Measurements from ENCODE around the gene ARFGAP3. TPM values are rescaled to one million over a fixed set of nuclear protein-coding genes. Genes with fewer than 3 reads are reported as not detected.
A peak's percentile ranks its signal among the peaks of the same experiment; 100 is the strongest.

Gene ARFGAP3
- total RNA-seq, 1 experiment from 2014 or later: 33.0 TPM

DNA sequence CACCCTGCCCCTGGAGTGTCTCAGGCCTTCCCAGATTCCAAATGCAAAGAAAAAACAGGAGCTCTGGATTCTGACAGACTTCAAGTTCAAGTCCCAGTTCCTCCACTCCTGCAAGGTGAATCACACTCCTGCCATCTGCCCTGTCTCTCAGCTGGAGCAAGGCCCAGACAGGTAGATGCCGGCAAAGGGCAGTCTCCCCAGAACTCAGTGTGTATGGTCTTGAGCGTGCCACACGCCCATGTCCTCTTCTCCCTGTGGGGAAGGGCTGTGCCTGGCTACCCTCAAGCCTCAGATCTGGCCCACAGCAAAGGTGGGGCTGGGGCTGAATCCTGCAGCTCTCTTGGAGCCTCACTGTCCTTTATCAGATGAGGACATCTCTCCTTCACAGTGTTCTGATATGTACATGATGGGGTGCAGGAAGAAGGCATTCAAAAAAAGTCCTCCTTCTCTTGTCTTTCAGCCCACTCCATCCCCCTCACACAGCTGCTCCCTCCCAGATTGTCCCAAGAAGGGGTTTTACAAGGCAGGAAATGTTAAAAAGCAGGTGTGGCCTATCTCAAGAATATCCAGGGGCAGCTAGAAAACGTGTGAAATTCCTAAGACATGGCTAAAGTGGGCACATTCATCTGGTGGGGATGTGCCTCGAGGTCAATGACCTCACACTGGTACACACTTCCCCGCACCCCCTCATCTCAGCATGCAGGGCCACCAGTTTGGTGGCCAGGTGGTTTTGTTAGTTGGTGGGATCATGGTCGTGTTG, 27.7 kb upstream of the ARFGAP3 start:
- DNase-seq (ENCODE audit: low spot score): no peak

DNA sequence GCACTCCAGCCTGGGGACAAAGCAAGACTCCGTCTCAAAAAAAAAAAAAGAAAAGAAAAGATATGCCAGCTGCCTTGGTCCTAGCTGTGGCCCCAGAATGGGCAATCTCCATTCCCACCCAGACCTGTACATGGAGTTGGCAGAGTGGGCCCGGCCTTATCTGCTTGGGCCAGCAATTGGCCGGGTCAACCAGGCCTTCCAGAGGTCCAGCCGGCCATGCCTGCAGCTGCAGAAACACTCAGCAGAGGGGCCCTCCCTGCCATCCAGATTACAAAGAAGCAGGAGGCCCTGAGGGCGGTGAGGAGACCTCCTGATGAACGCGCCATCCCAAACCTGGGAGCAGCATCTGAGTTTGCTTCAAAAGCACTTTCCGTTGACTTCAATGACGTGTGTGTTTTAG, 26.9 kb upstream of the ARFGAP3 start:
- no peak for DNase-seq (ENCODE audit: low spot score)

DNA sequence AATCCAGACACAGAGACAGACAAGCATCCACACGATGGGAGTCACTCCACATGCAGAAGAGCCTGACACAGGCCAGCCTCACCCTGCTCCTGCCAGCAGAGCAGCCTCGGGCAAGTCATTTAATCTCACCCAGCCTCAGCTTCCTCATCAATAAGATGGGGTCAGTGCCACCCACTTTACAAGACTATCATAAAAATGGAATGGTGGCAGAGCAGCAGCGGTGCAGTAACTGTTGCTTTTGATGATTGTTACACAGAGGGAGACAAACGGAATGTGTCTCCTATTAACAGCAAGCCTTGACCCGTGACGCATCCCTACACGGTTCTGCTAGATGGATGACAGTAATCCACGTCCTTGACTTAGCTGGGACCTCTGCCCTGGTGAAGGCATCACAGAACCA, 26.0 kb upstream of the ARFGAP3 start:
- DNase-seq (ENCODE audit: low spot score): no peak

DNA sequence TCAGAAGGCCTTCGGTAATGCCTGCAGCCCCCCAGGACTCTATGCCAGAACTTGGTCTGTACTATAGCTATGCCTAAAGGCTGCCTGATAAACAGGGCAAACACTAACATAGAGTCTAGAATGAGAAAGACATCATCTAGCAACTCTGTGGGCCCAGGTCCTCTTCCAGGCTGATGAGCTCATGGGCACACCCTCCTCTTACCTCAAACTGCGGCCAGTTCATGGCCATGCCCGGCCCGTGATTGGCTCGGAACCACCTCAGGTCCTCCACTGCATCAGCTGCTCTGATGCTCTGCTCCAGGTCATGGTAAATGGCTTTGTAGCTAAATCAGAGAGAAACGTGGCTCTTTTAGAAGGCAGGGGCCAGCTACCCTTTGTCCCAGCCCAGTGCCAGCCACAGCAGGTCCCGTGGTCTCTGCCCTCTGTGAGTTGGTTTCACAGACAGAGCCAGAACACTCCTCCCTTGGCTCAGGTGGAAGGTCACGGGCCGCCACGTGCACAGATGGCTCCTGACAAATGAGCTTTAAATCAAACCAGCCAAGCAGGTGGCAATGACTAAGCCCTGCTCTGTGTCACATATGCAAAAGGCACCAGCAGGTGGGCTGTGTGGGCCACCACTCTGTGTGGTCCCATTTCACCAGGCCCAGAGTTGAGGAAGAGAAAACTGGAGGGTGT, 25.0 kb upstream of the ARFGAP3 start:
- DNase-seq (ENCODE audit: low spot score): peak; percentile 25

DNA sequence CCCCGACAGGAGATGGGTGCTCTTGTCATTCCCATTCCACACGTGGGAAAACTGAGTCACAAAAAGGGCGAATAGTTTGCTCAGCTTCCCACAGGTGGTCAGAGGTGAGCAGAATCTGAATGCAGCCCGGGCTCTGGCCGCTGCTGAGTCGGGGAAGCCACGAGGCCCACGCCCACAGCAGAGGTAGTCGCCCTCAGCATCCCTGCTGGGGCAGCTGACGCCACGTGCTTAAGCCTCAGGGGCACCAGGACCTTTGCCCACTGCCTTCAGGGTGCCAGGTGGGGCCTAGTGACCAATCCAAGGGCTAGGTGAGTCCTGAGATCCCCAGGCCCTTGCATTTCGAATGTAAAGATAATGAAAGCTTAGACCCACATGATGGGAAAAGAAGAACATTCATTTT, 24.2 kb upstream of the ARFGAP3 start:
- no peak for DNase-seq (ENCODE audit: low spot score)

DNA sequence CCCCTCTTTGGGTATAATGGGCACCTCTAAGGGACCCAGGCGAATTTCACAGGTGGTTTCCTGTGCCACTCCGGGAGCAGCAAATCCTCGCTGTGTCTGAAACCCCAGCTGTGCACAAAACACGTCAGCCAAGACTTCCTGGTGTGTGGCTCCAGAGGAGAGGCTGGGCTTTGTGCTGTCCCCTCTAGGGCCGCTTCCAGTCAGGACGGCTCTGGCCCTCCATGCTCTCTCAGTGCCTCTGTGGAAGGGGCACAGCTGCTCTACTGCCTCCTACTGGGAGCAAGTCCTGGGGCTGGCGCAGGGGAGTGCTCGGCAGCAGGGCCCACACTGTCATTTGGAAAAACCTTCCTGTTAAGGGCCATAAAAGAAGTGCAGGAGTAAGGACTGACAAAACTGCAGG, 23.7 kb upstream of the ARFGAP3 start:
- DNase-seq (ENCODE audit: low spot score): no peak

DNA sequence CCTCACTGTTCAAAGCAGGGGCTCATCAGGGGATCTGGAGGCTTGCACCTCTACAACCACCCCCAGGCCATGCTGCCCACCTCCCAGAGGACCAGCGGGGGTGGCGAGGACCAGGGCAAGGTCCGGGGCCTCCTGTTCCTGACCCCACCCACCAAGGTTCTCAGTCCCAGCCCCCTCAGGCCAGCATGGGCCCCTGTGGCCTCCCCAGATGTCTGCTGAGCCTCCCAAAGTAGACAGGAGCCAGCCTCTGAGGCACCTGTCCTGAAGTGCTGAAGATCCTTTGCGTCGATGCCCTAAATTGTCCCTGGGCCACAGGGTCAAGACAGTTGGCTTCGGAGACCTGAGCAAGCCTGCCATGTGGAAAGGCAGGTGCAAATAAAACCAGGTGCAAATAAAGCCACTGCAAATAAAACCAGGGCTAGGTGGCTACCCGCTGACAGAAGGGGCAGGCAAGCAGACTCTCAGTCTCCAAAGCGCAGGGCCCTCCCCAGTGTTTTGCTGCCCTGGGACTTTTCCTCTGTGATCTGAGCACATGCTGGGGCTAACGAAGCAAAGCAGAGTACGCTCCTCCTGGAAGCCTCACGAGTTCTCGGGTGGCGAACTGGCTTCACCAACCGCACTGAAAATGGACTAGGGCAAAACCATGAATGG, 22.4 kb upstream of the ARFGAP3 start:
- no peak for DNase-seq (ENCODE audit: low spot score)

DNA sequence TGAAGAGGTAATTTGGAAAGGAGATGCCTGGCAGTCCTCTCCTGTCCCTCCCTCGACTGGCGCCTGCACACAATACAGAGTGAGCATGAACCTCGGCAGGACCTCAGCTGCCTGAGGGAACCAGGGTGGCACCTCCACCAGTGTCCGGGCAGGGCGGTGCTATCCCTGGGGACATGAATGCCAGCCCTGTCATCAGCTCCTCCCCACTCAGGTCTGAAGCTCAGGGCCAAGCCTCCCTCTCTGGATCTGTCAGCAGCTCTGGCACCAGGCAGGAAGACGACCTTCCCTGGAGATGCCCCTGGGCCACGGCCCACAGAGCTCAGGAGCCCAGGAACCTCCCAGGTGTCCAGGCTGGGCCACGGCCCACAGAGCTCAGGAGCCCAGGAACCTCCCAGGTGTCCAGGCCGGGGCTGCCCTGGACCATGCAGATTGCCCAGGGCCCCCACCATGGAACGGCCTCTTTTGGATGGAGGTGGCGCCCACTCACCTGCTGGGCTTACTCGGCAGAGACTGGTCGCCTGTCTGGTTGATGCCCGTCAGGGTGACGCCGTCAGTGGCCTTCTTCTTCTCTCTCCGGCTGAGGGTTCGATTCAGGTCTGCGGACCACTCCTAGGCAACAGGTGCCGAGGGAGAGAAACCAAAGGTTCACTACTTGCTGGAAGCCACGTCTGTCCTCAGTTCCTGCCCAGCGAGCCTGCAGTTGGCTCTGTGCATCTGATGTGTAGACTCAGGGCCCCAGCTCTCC, 21.7 kb upstream of the ARFGAP3 start:
- no peak for DNase-seq (ENCODE audit: low spot score)

DNA sequence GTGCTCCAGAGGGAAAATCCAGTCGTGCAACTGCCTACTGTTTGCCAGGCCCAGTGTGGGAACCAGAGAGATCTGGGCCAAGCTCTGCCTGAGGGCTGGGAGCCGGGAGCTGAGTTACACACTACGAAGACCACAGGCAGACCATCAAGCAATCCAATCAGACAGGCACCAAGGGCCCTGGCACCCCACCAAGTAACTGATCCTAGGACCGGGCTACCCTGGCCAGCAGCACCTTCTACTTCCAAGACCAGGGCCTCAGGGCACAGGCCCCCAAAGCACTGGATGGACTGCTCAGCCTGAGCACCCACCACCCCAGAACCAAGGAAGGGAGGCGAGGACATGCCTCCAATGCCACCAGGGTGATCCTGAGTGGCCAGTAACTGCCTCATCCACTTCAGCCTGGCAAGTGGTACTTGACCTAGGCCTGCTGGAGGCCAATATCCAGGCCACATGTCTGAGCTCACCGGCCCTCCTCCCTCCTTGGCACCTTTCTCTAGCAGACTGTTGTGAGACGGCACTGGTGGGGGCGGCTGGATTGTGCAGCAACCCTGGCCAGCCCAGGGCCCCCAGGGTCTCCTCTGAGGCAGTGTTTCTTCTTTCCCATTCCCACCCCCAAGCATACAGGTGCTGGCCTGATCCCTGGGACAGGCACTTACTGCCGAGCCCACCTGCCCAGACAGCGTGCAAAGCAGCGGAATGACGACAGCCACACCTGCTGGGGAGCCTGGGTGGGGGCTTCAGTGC, 20.7 kb upstream of the ARFGAP3 start:
- no peak for DNase-seq (ENCODE audit: low spot score)

DNA sequence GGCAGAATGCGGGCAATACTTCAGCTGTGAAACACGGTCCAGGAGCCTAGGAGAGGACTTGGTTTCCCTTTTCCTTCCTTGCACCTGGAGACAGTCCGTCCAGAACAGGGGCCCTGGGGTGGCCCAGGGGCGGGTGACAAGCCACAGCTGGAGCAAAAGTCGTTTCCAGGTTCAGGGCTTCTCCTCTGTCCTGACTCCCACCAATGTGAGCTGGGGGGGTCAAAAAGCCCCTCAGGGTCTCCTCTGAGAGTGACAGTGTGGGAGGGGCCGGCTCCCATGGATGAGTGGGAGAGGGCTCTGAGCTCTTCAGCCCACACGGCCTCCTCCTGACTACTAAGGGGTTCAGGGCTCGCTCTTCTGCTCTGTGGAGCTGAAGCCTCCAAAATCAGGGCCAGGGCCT, 20.1 kb upstream of the ARFGAP3 start:
- DNase-seq (ENCODE audit: low spot score): no peak

DNA sequence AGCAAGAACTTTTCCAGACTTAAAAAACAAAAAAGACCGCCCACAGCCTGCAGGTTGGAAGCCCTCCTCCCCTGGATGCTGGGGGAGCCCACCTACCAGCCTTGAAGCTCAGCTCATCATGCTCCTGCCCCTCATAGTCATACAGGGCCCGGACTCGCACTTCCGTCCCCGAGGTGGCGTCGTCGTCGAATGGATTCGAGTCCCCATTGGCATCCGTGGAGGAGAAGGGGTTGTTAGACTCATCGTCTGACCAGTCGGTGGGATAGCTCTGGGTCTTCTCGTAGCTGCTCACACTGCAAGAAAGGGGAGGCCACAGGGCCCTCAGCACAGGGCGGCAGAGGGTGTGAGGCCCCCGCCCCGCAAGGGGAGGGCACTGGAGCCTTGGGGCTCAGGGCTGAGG, 19.0 kb upstream of the ARFGAP3 start:
- no peak for DNase-seq (ENCODE audit: low spot score)

DNA sequence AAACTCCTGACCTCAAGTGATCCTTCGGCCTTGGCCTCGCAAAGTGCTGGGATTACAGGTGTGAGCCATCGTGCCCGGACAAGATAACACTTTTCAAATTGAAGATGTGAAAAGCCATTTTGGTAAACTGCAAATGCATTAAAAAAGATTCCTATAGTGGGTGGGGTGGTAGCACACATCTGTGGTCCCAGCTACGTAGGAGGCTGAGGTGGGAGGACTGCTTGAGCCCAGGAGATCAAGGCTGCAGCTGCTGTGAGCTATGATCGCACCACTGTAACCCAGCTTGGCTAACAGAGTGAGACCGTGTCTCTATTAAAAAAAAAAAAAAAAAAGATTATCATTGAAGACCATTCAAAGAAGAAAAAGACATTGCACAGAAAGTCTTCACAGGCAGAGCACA, 16.9 kb upstream of the ARFGAP3 start:
- no peak for DNase-seq (ENCODE audit: low spot score)

DNA sequence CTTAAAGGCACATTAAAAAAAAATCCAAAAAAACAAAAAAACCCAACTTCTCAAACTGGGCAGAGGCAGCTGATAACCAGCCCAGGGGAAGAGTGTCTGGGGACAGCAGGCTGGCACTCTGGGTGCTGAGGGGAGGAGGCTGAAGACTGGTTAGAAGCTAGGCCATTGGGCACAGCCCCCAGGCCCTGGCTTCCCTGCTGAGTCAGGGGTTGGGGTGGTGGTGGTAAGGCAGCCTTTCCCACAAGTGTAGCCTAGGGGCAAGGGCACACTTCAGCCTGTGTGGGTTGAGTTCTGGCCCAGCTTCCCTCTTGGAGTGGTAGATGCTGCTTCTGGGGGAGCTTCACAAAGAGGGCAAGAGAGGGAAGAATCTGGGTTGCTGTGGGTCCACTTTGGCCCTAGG, 16.3 kb upstream of the ARFGAP3 start:
- DNase-seq (ENCODE audit: low spot score): no peak

DNA sequence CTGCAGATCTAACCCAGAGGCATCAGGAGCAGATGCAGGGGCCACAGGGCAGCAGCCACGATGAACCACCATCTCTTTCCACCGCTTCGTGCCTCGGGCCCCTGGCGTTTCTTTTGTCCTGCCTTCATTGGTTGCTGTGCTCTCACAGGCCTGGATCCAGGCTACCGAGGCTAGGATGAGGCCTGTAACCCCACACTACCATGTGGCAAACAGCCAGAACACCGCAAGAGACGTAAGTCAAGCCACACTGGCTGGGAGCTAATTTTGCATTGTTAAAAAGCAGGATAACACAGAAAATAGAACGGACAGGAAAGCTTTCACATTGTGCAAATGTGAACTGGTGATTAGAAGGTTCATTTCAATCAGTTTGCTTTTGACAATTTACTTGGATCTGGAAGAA, 15.7 kb upstream of the ARFGAP3 start:
- no peak for DNase-seq (ENCODE audit: low spot score)

DNA sequence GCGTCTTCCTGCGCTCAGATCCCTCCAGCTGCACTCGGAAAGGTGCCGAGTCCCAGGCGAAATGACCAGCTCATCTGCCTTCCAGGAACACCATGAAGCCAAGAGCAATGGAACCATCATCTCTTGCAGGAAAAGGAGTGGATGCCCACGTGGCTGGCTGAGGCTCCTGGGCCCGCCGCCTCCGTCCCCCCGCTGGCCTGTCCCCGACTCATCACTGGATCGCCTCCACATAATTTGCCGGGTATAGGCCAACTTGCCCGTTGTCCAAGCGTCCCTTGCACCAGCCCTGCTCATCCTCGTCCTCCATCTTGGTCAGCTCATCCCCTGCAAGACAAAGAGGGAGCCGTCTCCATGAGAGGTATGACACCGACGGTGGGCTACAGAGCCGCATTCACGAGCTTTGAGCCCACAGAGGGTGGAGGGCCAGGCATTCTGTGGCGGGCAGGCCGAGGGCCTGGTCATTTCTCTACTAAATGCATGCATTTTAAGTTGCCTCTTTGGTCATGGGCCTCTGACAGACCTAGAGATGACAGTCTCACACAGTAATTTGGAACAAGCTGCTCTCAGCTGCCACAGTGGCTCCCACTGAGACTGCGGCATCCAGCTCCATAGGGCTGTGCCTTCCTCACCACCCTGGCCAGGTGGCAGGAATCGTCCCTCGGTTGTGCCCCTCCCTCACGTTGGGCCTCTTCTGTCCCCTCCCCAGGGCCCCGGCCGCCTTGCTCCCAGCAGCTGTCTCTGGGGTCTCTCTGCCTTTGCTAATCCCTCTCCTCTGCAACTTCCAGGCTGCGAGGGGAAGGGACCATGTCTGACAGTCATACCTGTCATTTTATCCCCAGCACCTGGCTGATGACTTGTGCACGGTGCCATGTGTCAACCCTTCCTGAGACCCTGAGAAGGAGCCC, 14.3 kb upstream of the ARFGAP3 start:
- no peak for DNase-seq (ENCODE audit: low spot score)

DNA sequence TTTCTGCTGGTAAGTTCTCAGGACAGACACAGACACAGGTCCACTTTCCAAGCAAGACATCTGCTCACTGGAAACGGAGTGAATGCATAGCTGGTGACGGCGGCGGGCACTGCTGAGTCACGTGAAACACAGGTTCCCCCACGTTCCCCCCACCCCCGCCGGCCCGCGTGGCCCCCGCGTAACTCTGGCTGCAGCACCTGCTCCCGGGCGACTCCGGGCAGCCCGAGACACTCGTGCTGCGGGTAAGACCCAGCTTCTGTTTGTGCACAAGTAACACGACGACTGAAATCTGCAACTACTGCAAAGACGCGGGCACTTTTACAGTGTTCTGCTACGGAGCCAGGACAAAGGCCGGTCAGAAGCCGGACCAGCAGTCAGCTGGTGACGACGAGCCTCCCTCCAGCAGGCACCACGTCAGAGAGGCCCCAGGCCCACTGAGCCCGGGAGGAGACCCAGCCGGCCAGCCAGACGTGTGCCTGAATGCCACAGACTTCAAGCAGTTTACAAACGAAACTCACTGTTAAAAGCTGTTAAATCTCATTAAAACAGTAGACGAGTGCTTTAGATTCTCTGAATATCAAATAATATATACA, 12.9 kb upstream of the ARFGAP3 start:
- no peak for DNase-seq (ENCODE audit: low spot score)

DNA sequence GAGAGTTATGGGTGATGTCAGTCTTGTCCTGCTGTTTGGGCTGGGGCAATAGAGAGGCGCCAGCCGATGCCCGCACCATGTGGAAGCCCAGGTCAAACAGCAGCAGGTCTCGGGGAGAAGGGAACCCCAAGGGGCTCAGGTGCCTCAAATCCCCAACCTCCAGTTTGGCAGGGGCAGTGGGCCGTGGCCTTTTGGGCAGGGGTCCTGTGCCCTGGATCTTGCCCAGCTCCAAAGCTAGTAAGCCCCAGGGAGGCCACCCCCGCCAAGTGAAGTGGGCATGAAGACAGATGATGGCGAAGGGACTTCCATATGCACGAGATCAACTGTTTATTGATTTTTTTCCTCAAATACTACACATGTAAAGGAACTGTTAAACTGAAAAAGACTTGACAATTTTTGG, 12.4 kb upstream of the ARFGAP3 start:
- no peak for DNase-seq (ENCODE audit: low spot score)

DNA sequence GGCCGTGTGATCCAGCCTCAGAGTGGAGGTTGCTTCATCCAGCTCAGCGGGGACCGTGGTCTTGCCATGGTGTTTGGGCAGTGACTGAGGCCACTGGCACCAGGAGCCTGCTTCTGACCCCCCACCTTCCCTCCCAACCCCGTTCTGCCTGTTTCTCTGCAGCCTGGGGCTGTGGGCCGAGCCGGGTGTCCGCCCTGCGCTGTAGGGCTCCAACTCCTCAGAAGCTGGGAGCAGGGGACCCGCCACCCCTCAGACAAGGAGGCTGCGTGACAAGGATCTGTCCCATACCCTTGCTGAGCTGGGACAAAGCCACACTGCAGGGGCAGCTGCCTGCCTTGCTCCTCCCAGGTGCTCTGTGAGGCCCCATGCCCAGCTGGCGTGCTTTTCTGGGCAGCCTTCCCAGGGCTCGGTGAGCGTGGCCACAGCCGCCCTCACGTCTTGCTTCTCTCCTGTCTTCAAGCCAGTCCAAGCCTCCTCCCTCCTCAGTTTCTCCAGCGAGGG, 11.7 kb upstream of the ARFGAP3 start:
- DNase-seq (ENCODE audit: low spot score): no peak

DNA sequence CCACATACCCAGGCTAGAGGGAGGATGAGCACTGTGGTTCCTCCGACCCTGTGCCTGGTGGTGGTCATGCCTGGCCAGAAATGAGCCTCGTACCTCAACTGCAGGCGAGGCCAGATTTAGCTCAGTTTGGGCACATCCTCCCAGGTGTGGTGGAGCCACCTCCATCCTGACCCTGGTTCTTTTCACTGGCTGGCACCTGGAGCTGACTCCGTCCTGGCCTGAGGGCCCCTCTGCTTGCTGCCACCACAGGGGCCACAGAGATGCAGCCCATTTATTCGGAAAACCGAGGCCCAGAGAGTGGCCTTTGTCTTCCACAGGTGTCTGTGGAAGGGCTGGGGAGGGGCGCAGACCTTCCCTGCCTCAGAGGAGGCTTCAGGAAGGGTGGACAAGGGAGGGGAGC, 9.0 kb upstream of the ARFGAP3 start:
- DNase-seq (ENCODE audit: low spot score): no peak

DNA sequence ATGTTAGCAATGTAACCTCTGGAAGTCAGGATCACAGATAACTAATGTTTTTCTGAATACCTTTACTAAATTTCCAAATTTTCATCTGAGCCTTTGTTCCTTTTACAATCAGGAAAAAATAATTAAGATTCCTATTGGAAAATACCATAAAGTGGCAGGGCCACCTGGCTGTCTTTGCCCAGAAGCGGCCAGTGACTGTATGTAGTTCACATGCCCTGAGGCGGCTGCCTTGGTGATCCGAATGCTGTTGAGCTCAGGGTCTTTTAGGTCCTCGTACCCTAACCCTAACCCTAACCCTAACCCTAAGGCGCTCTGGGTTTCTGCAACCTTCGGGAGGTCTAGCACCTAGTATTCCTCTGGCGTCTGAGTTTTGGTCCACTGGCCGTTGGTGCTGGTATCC, 8.5 kb upstream of the ARFGAP3 start:
- no peak for DNase-seq (ENCODE audit: low spot score)

Measured in A172 (cell line).